CD4-positive, alpha-beta T cell (primary cell): Measurements from ENCODE around the gene FILIP1L. TPM values are rescaled to one million over a fixed set of nuclear protein-coding genes. Genes with fewer than 3 reads are reported as not detected.

Experiments
- ATAC-seq: fragments of 200-7000 bp; cut with Tn5 transposase; one replicate; pipeline ENCODE4 v1.10.0; 2022; ENCODE audit warnings: mild to moderate bottlenecking; ENCODE audit not compliant: poor library complexity
- CTCF ChIA-PET: fragments of 350-600 bp; sonication (Branson Sonifier 250); formaldehyde crosslinking; loops from one replicate; lab custom pipeline; 2021; ENCODE audit warnings: antibody characterized with exemption, inconsistent platforms; lab: Charles Lee
- POLR2A ChIA-PET: fragments of 350-600 bp; sonication (Branson Sonifier 250); formaldehyde crosslinking; loops from one replicate; lab custom pipeline; 2021; ENCODE audit warnings: antibody characterized with exemption, inconsistent platforms; lab: Charles Lee
- DNase-seq, 14 experiments: peaks; one replicate each; pipeline ENCODE4 v3.0.0-alpha.2; 2013 to 2020; ENCODE audit warnings: mixed read lengths in 2 of 14
- H3K27ac ChIP-seq, 2 donors: one replicate each; pipeline versions ENCODE4 v1.5.1 to v1.7.0; 2013; ENCODE audit warnings: low read length in 2 of 2, low read depth in 1 of 2, mild to moderate bottlenecking in 1 of 2
- H3K27me3 ChIP-seq, 2 experiments: 1 replicate in 1 of 2; 2 replicates in 1 of 2; pipeline versions ENCODE4 v1.6.1 to v1.7.0; 2013; ENCODE audit warnings: low read length in 2 of 2, control low read depth in 1 of 2, mild to moderate bottlenecking in 1 of 2, moderate library complexity in 1 of 2; ENCODE audit not compliant: insufficient read depth in 2 of 2, control insufficient read depth in 1 of 2
- H3K36me3 ChIP-seq: one replicate; pipeline ENCODE4 v1.6.1; 2013; ENCODE audit warnings: low read length, control low read depth; ENCODE audit not compliant: insufficient read depth
- H3K4me1 ChIP-seq: one replicate; pipeline ENCODE4 v1.6.1; 2013; ENCODE audit warnings: low read length, control low read depth; ENCODE audit not compliant: insufficient read depth
- H3K4me3 ChIP-seq: one replicate; pipeline ENCODE4 v1.5.1; 2013; ENCODE audit warnings: mild to moderate bottlenecking, low read length, moderate library complexity
- H3K9me3 ChIP-seq, 2 experiments: 1 replicate in 1 of 2; 2 replicates in 1 of 2; pipeline versions ENCODE4 v1.6.1 to v1.7.0; 2013; ENCODE audit warnings: low read length in 2 of 2, mild to moderate bottlenecking in 2 of 2, control low read depth in 1 of 2, moderate library complexity in 1 of 2; ENCODE audit not compliant: control insufficient read depth in 1 of 2, insufficient read depth in 1 of 2
- H3K27ac Mint-ChIP-seq: one replicate; pipeline ENCODE4 v1.8.0; 2020; ENCODE audit warnings: mixed read lengths
- H3K27me3 Mint-ChIP-seq: one replicate; pipeline ENCODE4 v1.8.0; 2021; ENCODE audit warnings: mixed read lengths
- H3K36me3 Mint-ChIP-seq: one replicate; pipeline ENCODE4 v1.8.0; 2021; ENCODE audit warnings: low read depth, mixed read lengths
- H3K4me1 Mint-ChIP-seq: one replicate; pipeline ENCODE4 v1.8.0; 2021; ENCODE audit warnings: low read depth, mixed read lengths
- H3K4me3 Mint-ChIP-seq: one replicate; pipeline ENCODE4 v1.8.0; 2020; ENCODE audit warnings: mild to moderate bottlenecking, mixed read lengths
- H3K9me3 Mint-ChIP-seq: one replicate; pipeline ENCODE4 v1.8.0; 2020; ENCODE audit warnings: mixed read lengths
- intact Hi-C, 2 experiments: fragments of 100-400 bp; cut with DNase I in 1 of 2; cut with micrococcal nuclease in 1 of 2; formaldehyde crosslinking; loops; one replicate each; pipeline versions ENCODE4 v1.15.1 to v1.9.0; 2023 to 2025; cut with DNase I, micrococcal nuclease
- total RNA-seq, 174 experiments: library from RNA in 2 of 174; stranded (reverse) in 2 of 174; gene quantifications; one replicate each; pipeline ENCODE4 v1.2.3 and lab custom pipeline; 2021 to 2026
- TF ChIP-seq, protein P1 (sequence below): fragments of 200-600 bp; IDR thresholded peaks from one replicate; pipeline ENCODE4 v1.8.0; 2022; ENCODE audit warnings: antibody characterized with exemption, mild to moderate bottlenecking

The FILIP1L gene
- total RNA-seq, 2 experiments from 2014 or later: 0.08 to 0.28 TPM

DNA sequence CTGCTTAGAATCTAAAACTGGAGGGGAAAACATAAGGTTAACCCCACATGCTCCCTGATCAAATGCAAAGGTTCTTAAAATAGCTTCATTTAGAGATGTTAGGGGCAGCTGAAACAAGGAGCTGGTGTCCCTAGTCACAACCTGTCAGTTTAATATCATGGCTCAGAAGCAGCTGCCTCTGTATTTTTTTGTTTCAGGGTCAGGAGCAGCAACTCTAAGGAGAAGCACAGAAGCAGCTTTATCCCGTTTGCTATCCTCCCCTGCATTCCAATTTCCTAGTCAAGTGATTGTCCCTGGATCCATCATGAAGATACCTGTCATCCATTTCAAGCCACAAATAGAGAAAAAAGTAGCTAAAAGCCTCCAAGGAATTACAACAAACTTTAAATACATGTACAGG lies 4.1 kb downstream of the FILIP1L start:
- ATAC-seq: no peak
- no peak overlapping the region for H3K4me3 Mint-ChIP-seq
- H3K9me3 ChIP-seq: no peaks in the 10 kb centered on the region
- CTCF ChIA-PET: no interaction called here
- no peak overlapping the region for H3K27ac ChIP-seq
- H3K27me3 Mint-ChIP-seq: no peaks in the 10 kb centered on the region
- no peaks in the 10 kb centered on the region for H3K4me1 ChIP-seq
- H3K27me3 ChIP-seq: no peaks in the 10 kb centered on the region
- H3K36me3 ChIP-seq: no peaks in the 10 kb centered on the region
- intact Hi-C loops: no loop called here
- no peak for DNase-seq
- H3K4me1 Mint-ChIP-seq: no peaks in the 10 kb centered on the region
- H3K27ac Mint-ChIP-seq: no peak overlapping the region
- TF ChIP-seq, protein P1, sequence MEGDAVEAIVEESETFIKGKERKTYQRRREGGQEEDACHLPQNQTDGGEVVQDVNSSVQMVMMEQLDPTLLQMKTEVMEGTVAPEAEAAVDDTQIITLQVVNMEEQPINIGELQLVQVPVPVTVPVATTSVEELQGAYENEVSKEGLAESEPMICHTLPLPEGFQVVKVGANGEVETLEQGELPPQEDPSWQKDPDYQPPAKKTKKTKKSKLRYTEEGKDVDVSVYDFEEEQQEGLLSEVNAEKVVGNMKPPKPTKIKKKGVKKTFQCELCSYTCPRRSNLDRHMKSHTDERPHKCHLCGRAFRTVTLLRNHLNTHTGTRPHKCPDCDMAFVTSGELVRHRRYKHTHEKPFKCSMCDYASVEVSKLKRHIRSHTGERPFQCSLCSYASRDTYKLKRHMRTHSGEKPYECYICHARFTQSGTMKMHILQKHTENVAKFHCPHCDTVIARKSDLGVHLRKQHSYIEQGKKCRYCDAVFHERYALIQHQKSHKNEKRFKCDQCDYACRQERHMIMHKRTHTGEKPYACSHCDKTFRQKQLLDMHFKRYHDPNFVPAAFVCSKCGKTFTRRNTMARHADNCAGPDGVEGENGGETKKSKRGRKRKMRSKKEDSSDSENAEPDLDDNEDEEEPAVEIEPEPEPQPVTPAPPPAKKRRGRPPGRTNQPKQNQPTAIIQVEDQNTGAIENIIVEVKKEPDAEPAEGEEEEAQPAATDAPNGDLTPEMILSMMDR: no peak
- no peaks in the 10 kb centered on the region for H3K9me3 Mint-ChIP-seq
- no peak overlapping the region for H3K4me3 ChIP-seq
- H3K36me3 Mint-ChIP-seq: no peaks in the 10 kb centered on the region
- POLR2A ChIA-PET: no interaction called here

DNA sequence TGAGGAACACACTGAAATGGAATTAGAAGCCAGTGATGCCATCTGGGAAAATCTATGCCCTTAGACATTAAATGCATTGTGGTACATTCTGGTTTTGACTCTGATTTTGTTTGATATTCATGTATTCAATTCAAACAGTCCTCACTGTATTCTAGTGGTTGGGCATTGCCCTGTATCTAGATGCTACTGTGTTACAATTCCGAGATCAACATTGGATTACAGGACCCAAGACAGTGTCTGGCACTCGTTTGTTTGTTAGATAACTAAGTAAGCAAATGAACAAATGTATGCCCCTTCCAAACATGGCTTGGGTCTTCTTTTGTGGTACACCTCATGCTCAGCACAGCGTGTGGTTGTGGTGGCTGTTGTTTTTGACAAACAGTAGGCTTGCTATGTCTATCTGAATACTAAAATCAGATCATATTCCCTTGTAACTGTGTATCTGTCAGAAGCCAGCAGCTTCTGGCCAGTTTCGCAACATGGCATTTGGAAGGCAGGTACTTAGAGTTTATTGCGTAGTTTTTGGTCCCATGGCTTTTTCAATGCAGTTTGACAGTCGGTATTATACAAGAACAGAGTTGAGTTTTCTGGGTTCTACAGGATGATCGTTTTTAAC lies 5.7 kb downstream of the FILIP1L start:
- CTCF ChIA-PET: no interaction called here

DNA sequence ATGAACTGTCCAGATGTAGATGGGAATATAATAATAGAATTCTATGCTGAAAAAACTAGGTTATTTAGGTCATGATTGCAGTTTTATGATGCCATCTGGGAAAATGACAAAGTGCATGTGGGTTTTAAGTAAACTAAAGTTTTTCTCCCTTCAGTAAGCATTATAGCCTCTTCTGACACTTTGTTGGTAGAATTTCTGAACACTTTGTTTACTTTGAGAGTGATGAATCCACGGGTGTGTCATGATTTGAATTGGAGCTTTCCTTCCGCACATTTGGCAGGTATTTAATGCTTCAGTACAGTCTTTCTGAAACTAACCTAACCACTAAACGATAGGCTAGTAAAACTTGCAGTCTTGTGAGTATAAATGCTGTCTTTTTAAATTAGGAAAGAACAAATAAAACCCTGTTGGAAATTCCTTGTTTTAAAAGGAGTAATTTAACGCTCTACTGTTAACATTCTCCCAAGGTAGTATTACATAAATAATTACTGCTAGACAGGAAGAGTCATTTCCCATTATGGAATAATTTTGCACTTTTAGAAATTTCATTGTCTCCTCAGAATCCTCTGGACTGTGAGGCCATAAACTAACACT lies 7.0 kb downstream of the FILIP1L start:
- Histone ChIP-seq H3K36me3 (no peaks in the 10 kb centered on the region), H3K4me3 (no peak overlapping the region), H3K4me1 (no peaks in the 10 kb centered on the region), H3K9me3 (no peaks in the 10 kb centered on the region), H3K27ac (no peak overlapping the region), H3K27me3 (no peaks in the 10 kb centered on the region)
- Mint-ChIP-seq H3K36me3 (no peaks in the 10 kb centered on the region), H3K9me3 (no peaks in the 10 kb centered on the region), H3K4me1 (no peaks in the 10 kb centered on the region), H3K4me3 (no peak overlapping the region), H3K27ac (no peak overlapping the region), H3K27me3 (no peaks in the 10 kb centered on the region)
- DNase-seq: no peak
- ChIA-PET POLR2A (no interaction called here), CTCF (interaction anchor here (0.8 kb wide), 1 partner anchor 10 kb away, joined by 3 read pairs; no protein-coding TSS in a partner anchor)
- no peak for ATAC-seq
- intact Hi-C loops: no loop called here
- TF ChIP-seq, protein P1: no peak

More for the DNA sequence above, 5.7 kb downstream of the FILIP1L start:
- Mint-ChIP-seq H3K9me3 (no peaks in the 10 kb centered on the region), H3K27me3 (no peaks in the 10 kb centered on the region), H3K27ac (no peak overlapping the region), H3K36me3 (no peaks in the 10 kb centered on the region), H3K4me1 (no peaks in the 10 kb centered on the region), H3K4me3 (no peak overlapping the region)
- intact Hi-C loops: no loop called here
- DNase-seq: no peak
- H3K4me1 ChIP-seq: no peaks in the 10 kb centered on the region
- H3K27me3 ChIP-seq: no peaks in the 10 kb centered on the region
- TF ChIP-seq, protein P1: no peak
- no peak overlapping the region for H3K27ac ChIP-seq
- H3K4me3 ChIP-seq: no peak overlapping the region
- POLR2A ChIA-PET: no interaction called here
- no peaks in the 10 kb centered on the region for H3K9me3 ChIP-seq
- no peaks in the 10 kb centered on the region for H3K36me3 ChIP-seq
- ATAC-seq: no peak
